SW480 (cell line): ENCODE data around the gene MRC1.

Source experiments
- DNase-seq: peaks from one replicate; pipeline ENCODE4 v3.0.0-alpha.2; 2016; ENCODE audit warnings: low spot score

MRC1 gene

DNA sequence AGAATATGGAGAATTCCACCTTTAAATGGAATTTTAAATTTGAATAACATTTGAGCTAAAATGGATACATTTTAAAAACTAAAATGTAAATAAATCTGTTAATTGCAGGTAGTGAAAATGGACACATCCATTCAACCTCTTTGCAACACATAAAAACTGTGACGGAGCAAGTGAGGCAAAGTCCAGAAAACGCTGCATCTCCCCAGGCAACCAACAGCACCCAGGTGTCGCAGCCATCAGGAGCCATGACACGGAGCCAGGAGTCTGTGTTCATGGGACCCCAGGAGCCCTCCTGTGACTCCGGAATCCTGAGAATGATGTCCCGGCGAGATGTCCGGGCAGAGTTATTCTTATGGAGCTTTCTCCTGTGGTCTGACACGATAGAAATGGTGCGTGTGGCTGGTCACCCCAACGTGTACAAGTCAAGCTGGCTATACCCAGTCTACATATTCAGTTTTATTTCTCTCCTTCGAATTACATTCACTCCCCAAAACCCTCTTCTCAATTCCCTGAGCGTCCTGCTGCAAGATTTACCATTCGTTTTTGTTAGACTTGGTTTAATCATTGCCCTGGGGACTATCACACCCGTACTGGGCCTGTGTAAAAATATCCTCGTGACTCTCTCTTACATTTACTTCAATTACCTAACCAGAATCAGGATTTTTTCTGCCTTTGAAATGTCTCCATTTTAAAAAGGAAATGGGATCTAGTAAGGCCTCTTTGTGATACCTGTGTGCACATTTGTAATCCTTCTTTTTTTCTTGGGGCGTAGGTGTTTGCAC is 13.1 kb upstream of the MRC1 start:
- DNase-seq = no peak

DNA sequence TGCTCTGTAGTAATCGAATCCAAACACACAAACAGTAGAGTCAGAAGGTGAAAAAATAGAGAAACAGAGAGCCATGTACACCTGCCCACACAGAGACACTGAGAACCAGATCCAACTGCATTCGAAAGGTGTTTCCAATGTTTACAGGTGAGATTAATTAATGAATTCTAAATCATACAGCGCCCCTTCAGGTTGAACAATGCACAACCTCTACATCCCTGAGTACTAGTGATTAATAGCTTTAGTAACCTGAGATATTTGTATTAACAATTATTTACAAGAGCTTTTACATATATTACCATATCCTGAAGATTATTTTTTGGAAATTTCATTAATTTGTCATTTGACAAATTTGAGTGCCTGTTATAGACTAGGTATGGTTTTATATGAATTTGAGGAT is 7.6 kb upstream of the MRC1 start:
- DNase-seq = no peak

DNA sequence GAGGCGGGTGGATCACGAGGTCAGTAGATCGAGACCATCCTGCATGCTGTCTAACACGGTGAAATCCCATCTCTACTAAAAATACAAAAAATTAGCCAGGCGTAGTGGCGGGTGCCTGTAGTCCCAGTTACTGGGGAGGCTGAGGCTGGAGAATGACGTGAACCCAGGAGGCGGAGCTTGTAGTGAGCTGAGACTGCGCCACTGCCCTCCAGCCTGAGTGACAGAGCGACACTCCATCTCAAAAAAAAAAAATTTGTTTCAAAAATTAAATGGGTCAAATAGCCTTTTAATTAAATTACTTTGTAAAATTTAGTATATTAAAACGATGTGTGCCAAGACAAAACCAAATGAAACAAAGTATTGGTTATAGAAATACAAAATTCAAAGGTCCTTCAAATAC is 6.8 kb upstream of the MRC1 start:
- DNase-seq = no peak

GRCh38 chr10:17802976-17803375 is 6.2 kb upstream of the MRC1 start:
- DNase-seq = no peak

GRCh38 chr10:17805330-17805729 is 3.8 kb upstream of the MRC1 start:
- no peak for DNase-seq

DNA sequence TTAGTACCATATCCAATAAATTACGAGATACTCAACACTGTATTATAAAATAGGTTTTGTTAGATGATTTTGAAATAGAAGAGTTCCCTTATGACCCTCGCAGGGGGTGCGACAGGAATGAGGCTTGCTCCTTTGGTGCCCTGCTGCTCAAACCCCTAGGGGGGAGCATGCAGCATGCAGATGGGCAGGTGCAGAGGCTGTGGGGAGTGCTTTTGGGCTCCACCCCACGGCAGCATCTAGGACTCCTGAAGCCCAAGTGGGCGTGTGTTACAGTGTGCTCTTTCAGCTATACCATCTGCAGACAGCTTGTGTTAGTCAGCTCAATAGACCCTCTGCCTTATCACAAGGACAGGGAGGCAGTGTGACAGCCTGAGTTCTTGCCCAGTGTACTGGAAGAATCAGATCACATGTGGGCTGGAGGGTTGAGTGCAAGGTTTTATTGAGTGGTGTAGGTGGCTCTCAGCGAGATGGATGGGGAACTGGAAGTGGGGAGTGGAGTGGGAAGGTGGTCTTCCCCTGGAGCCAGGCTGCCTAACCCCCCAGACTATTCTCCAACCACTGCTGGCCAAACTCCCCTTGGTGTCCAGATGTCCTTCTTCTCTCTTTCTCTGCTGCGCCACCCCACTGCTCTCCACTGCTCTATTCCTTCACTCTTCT is 3.1 kb upstream of the MRC1 start:
- peak; percentile 23 for DNase-seq

- DNase-seq = no peak
Observed at GRCh38 chr10:17811146-17811865, 2.2 kb downstream of the MRC1 start.

DNA sequence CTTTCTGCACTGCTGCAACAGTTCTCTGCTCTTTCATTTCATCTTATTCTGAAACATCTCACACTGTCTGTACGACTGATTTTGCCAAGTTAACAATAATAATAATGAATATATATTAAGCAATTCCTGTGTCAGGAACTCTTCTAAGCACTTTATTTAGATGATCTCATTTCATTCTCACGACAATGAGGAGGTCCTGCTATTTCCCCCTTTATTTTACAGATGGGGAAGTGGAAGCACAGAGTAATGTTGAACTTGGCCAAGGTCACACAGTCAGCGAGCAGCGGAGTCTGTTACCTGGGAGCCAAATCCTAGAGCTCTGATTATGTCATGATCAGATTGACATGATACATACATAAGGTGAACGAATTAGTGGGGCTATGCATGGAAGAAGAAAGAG is 5.8 kb downstream of the MRC1 start:
- no peak for DNase-seq

GRCh38 chr10:17816199-17816598 is 7.1 kb downstream of the MRC1 start:
- no peak for DNase-seq

- no peak for DNase-seq
Observed at GRCh38 chr10:17817316-17817715, 8.2 kb downstream of the MRC1 start.

DNA sequence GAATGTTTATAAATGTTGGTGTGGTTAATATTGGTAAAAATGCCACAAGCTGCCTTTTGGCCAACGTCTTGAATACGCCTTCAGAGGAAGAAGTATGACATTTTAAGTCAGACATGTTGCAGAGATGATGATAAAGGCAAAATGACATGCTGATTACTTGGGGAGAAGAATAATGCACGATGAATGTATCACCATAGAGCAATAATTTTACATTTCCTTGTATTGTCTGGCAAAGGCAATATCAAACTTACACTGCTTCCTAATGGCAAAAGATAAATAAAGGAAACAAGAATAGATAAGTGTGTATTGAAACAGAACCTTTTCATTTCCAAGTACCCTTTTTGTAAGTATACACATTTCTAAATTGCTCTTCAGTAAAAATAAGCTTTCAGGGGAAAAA is 8.6 kb downstream of the MRC1 start:
- DNase-seq = no peak

DNA sequence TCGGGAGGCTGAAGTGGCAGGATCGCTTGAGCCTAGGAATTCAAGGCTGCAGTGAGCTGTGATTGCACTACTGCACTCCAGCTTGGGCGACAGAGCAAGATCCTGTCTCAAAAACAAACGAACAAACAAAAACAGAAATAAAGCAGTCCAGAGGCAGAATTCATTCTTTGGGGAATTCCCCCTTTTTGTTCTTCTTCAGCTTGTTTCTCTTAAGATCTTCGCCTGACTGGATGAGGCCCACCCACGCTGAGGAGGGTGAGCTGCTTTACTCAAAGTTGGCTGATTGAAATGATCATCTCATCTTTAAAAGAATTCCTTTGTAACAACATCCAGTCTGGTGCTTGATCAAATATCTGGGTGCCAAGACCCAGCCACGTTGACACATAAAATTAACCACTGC is 10.7 kb downstream of the MRC1 start:
- no peak for DNase-seq

- no peak for DNase-seq
Observed at GRCh38 chr10:17820943-17821342, 11.8 kb downstream of the MRC1 start.

DNA sequence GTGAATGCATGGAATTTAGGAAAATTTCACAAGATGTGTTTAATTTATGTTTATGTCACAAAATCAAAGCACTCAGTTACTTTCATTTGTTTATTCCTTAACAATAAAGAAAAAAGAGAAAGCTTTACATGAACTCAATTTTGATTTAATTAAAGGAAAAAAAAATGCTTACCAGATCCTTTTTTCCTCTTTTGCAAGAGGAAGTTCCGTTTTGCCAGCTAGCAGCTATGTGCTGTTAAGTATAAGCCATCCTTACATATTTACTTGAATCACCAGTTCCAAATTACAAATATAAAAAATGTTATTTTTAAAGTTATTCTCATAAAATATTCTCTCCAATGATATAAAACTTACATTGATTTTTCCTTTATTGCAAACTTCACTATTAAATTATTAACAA is 12.7 kb downstream of the MRC1 start:
- DNase-seq = no peak

- no peak for DNase-seq
Observed at GRCh38 chr10:17831341-17831740, 22.2 kb downstream of the MRC1 start.

DNA sequence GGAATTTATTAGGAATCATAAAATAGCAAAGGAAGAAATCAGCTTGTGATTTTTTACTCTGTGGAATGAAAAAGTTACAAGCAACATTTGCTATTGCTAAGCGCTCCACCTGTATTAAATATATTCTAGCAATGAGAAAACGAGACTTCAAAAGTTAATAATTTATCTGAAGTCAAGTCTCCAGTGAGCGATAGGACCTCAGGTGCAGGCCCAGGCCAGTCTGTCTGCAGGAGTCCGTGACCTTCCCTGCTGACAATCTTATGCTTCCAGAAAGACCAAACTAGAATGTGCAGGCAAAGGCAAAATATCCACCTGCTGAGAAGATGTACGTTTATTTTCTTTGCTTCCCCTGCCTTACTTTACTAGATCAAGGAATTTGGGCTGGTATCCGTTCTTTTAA is 22.7 kb downstream of the MRC1 start:
- no peak for DNase-seq

DNA sequence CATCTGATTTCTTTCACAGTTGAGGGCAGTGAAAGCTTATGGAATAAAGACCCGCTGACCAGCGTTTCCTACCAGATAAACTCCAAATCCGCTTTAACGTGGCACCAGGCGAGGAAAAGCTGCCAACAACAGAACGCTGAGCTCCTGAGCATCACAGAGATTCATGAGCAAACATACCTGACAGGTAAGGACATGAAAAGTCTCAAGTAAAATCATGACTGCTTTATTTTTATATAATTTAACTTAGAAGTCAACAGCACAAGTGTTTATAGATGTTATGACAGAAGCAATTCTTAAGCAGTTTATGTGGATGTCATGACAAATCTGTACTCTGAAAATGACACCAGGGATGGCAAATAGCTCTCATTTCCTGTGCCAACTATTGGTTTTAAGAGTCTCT is 24.5 kb downstream of the MRC1 start:
- DNase-seq = no peak

DNA sequence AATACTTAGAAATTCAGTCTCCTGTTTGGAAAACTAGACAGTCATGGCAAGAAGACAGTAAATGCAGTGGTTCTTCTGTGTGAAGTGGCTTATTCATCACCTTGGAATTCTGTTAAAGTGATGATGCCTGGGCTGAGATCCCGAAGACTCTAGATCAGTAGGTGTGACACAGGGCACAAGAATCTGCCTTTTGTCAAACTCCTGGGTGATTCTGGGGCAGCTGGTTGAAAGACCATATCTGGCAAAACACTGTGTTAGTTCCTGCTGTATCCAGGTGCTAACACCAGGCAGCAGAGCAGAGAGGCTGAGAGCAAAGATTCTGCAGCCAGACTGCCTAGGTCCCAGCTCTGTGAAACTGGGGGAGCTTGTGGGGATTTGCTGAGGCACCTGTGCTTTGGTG is 26.5 kb downstream of the MRC1 start:
- peak; percentile 4 for DNase-seq

DNA sequence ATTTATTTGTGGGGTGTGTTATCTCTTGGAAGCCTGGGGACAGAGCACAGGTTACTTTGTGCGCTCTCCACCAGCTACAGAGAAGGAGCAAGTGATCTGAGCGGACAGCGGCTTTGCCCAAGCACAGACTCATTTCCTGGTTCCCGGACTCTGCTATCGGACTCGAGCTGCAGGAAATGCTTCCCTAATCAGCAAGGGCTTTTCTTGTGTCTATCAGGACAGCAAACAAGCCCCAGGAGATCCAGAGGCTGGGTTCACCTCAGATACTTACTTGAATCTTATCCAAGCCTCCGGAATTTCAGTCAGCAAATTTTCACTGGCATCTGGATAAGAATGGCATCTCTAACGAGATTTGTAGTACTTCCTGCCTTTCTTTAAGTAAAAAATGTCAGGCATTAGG is 27.8 kb downstream of the MRC1 start:
- DNase-seq = peak; percentile 21

- no peak for DNase-seq
Observed at GRCh38 chr10:17838080-17838648, 29.0 kb downstream of the MRC1 start.

DNA sequence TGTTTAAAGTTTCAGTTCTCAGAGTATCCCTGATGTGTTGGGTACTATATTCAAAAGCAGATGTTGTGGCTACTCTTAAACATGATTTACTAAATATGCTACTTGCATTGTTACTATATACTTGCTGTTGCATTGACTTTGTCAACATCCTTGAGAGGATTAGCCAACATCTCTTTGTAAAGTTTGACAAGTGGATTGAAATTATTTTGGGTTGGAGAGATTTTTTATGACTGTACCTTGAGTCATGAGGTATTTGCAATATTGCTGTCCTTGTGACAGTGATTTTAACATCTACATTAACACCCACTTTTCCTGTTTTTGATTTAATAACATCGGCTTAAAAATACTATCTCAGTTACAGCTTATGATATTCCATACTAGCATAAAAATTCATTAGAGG is 31.9 kb downstream of the MRC1 start:
- DNase-seq = no peak

GRCh38 chr10:17842641-17843040 is 33.5 kb downstream of the MRC1 start:
- no peak for DNase-seq
